Measurements from ENCODE around the gene HDAC4. TPM values are rescaled to one million over a fixed set of nuclear protein-coding genes. Genes with fewer than 3 reads are reported as not detected.

The HDAC4 gene
- total and polyA plus RNA-seq, 2 of the 8 experiments (the other 6 are each of a cell fraction or from before 2014, with no cell fraction given) = 15.4 to 31.5 TPM

DNA sequence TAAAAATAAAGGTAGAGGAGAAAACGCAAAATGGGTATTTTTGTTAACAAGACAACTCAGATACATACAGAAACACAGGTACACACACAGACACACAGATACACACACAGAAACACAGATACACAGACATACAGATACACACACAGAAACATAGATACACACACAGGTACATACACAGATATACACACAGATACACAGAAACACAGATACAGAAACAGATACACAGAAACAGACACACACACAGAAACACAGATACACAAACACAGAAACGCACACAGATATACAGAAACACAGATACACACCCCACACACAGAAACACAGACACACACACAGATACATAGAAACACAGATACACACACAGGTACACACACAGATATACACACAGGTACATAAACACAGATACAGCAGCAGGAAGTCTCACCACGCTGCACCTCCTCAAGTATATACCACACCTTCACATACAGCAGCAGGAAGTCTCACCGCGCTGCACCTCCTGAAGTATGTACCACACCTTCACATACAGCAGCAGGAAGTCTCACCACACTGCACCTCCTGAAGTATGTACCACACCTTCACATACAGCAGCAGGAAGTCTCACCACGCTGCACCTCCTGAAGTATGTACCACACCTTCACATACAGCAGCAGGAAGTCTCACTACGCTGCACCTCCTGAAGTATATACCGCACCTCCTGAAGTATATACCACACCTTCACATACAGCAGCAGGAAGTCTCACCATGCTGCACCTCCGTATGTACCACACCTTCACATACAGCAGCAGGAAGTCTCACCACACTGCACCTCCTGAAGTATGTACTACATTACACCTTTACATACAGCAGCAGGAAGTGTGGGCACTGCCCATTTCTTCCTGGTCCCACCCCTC is 250.5 kb downstream of the HDAC4 start:
- no peak overlapping the region for H3K23ac ChIP-seq (ENCODE audit: insufficient read length)
- no peak overlapping the region for H3K4me2 ChIP-seq (ENCODE audit: insufficient read depth in 1 of 2, low read depth in 2 of 2, low read length in 2 of 2)
- H3K27me3 ChIP-seq (replicated peaks in 1 of 4; ENCODE audit: control insufficient read depth in 3 of 4, extremely low read depth in 1 of 4, insufficient read depth in 3 of 4, low read length in 3 of 4) = no peaks in the 10 kb centered on the region
- no peak overlapping the region for H3K56ac ChIP-seq (replicated peaks; ENCODE audit: insufficient read length, low read depth, low read length)
- CTCF ChIA-PET (ENCODE audit: partially characterized antibody) = interaction anchor here (1.2 to 4.2 kb wide), 2 partner anchors 7 to 12 kb away, joined by 3 to 28 read pairs; no protein-coding TSS in a partner anchor
- H3K27ac ChIP-seq (ENCODE audit: low read depth, low read length) = no peak overlapping the region
- no peak for DNase-seq (ENCODE audit: low read depth in 1 of 2, low spot score in 2 of 2)
- H3K14ac ChIP-seq (ENCODE audit: insufficient read length) = no peak overlapping the region
- H2AFZ ChIP-seq (ENCODE audit: low read length) = no peak overlapping the region
- WGBS, 2 experiments (ENCODE audit: extremely low coverage in 1 of 2, insufficient coverage in 1 of 2, insufficient read length in 1 of 2, insufficient replicate concordance in 2 of 2, low coverage in 1 of 2, low lambda C conversion rate in 2 of 2, missing lambda C conversion rate in 1 of 2) = 85% methylated on average over 9 of the region's 9 CpGs; no CpG with 5 or more reads in 1 of the 2 experiments
- no peak overlapping the region for H4K91ac ChIP-seq (replicated peaks; ENCODE audit: insufficient read length, low read length)
- H2BK15ac ChIP-seq (ENCODE audit: low read length) = no peak overlapping the region
- peaks cover 3% of the 10 kb centered on the region; the same call in 1 of the 2 replicates for H3K23me2 ChIP-seq (ENCODE audit: low read depth, low read length)
- H4K5ac ChIP-seq (ENCODE audit: insufficient read length, low read depth, low read length) = no peak overlapping the region
- H2BK120ac ChIP-seq (replicated peaks; ENCODE audit: low read depth, low read length) = no peak overlapping the region
- no peak overlapping the region for H3K18ac ChIP-seq (ENCODE audit: extremely low read depth, low read length)
- peaks cover 0 to 3% (median 2%) of the 10 kb centered on the region in 4 experiments; a peak in 4 of 8 replicates for H3K36me3 ChIP-seq (ENCODE audit: control insufficient read depth in 2 of 4, insufficient read depth in 4 of 4, low read length in 3 of 4)
- no peaks in the 10 kb centered on the region for H3K9me3 ChIP-seq (ENCODE audit: insufficient read depth in 2 of 2, low read depth in 1 of 2, low read length in 1 of 2)
- TF ChIP-seq SRF (IDR thresholded peaks at IDR 0.05; ENCODE audit: low read depth, low read length) = no peak
- TF ChIP-seq TCF12 (IDR thresholded peaks at IDR 0.05; ENCODE audit: low read depth, low read length) = no peak
- no peaks in the 10 kb centered on the region for H3K4me1 ChIP-seq (replicated peaks in 1 of 4; ENCODE audit: control insufficient read depth in 3 of 4, insufficient read depth in 4 of 4, low read length in 3 of 4)
- H4K20me1 ChIP-seq (replicated peaks in 1 of 2; ENCODE audit: control insufficient read depth in 1 of 2, insufficient read depth in 2 of 2, low read length in 2 of 2) = no peaks in the 10 kb centered on the region
- H3K4me3 ChIP-seq (ENCODE audit: extremely low read depth in 1 of 4, insufficient read depth in 2 of 4, low read depth in 3 of 4, low read length in 4 of 4) = no peak overlapping the region
- POLR2A ChIA-PET (ENCODE audit: partially characterized antibody) = no interaction called here
- H2BK12ac ChIP-seq (ENCODE audit: low read depth, low read length) = no peak overlapping the region
- no peak overlapping the region for H2BK20ac ChIP-seq (ENCODE audit: low read length)
- H3K9ac ChIP-seq (replicated peaks in 1 of 4; ENCODE audit: extremely low read depth in 1 of 4, low read depth in 3 of 4, low read length in 3 of 4) = no peak overlapping the region
- H2AK5ac ChIP-seq (ENCODE audit: low read depth, low read length) = no peak overlapping the region
- H4K8ac ChIP-seq (ENCODE audit: extremely low read depth, insufficient read depth, low read length) = no peak overlapping the region
- no peaks in the 10 kb centered on the region for H3K79me2 ChIP-seq (ENCODE audit: control insufficient read depth in 1 of 2, insufficient read depth in 2 of 2, low read length in 2 of 2)
- H3K4ac ChIP-seq (replicated peaks; ENCODE audit: insufficient read length, low read depth, low read length) = no peak overlapping the region
- no peak overlapping the region for H2BK5ac ChIP-seq (ENCODE audit: low read depth, low read length)
- H3K79me1 ChIP-seq (ENCODE audit: low read depth, low read length) = no peaks in the 10 kb centered on the region
- FAIRE-seq = no peak

Data from H1 (cell line).